ENCODE measurements around the gene AGR2.
"Not testable (repeated sequence)": the region's sequence is repeated elsewhere in the genome, so short reads cannot be mapped to it uniquely, and the experiment has no call there.

Gene AGR2

DNA sequence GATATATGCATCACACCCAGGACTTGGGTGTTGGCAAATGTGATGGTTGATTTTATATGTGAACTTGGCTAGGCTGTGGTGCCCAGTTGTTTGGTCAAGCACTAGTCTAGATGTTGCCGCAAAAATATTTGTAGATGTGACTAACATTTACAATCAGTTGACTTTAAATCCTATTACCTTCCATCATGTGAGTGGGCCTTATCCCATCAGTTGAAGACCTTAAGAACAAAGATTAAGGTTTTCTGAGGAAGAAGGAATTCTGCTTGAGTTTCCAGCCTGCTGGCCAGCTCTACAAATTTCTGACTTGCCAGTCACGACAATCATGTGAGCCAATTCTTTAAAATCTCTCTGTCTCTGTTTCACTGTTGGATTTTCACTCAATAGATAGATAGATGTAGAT is 30.9 kb downstream of the AGR2 start:
- DNase-seq (ENCODE audit: low spot score), result no peak

DNA sequence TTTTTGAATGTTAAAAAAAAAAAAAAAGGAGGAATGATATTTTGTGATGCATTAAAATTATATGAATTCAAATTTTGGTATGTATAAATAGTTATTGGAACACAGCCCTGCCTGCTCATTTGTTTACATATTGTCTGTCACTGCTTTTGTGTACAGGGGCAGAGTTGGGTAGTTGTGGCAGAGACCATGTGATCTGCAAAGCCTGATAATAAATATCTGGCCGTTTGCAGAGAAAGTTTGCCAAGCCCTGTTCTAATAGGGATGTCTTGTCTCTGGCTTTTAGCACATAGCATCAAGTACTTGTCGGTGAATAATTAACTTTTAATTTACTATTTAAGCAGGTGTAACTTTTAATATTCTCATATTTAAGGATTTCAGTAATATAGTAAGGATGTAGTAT is 31.5 kb downstream of the AGR2 start:
- DNase-seq (ENCODE audit: low spot score), result peak; percentile 56

DNA sequence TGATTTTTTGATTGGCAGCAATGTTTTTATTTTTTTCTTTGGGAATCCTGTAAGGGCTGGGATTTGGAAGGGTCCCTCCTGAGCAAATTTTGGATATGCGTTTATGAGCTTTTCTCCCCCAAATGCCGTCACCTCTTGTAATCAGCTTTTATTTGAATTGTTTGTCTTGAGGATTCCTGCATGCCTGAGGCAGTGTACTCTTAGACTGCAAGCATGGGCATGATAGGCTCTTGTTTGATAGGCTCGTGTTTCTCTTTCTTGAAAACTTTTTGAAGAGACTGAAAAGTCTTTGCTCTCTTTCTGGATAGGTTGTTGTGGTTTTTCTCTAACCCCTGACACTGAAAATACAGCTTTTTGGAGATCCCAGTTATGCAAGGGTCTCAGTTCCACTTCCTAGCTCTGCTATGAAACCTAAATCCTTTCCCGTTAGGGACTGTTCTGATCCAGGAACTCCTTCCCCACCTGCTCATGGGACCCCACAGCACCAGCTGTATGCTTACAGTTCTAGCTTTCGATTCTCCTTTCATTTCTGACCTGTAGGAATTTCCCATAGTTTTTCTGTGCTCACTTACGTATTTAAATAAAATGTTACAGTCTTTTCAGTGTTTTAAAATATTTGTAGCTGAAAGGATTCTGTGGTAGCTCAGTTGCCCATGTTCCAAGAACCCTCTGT is 34.0 kb downstream of the AGR2 start:
- no peak for DNase-seq (ENCODE audit: low spot score)

DNA sequence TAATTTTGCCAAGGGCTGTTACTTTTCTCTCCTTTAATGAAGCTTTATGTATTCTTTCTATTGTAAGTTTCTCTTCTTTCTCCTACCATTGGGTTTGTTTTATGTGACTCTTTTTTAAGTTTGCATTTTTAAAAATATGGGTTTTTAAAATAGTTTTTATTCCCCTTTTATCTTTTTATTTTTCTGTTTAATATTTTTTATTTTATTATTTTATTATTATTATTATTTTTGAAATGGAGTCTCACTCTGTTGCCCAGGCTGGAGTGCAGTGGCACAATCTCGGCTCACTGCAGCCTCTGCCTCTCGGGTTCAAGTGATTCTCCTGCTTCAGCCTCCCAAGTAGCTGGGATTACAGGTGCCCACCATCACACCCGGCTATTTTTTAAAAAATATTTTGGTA is 34.8 kb downstream of the AGR2 start:
- not testable (repeated sequence) for DNase-seq (ENCODE audit: low spot score)

DNA sequence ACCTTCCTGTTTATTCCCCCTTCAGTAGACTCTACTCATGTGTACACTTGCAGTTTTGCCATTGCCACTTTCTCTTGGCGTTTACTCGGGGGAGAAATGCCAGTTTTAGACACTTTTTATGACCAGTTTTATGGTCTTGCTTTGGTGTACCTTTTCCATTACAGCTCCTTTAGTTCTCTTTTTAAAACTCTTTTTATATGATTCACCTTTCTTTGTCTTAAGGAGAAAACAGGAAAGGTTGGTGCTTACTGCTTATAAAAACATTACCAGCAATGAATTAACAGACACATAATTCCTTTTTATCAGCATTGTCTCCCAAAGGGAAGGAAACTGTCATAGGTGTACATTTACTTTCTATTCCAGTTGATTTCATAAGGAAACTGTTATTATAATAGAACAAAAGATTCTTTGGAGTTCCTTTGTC is 39.4 kb downstream of the AGR2 start:
- no peak for DNase-seq (ENCODE audit: low spot score)

DNA sequence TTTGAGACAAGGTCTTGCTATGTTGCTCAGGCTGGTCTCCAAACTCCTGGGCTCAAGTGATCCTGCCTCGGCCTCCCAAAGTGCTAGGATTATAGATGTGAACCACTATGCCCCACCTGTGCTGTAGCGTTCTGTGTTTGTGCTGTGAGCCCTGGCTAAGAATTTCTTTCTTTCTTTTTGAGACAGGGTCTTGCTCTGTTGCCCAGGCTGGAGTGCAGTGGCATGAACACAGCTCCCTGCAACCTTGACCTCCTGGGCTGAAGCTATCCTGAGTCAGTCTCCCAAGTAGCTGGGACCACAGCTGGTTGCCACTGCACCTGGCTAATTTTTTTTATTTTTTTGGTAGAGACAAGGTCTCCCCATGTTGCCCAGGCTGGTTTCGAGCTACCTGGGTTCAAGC is 39.9 kb downstream of the AGR2 start:
- no peak for DNase-seq (ENCODE audit: low spot score)

DNA sequence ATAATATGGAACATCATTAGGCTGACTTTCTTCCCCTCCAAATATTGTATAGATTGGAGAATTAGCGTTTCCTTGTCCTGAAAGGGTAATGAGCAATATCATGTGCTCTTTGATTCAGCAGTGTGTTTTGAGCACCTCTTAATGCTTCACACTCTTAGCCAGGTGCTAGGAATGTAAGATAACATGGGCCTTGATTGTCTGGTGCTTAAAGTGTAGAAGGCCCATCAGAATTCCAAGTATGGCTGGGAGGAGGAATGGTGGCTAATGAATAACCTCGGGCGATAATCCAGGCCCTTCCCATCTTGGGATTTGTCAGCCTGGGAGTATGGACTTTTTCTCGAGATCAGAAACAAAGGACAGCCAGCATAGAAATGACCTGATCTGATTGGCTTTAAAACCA is 42.6 kb downstream of the AGR2 start:
- DNase-seq (ENCODE audit: low spot score), result no peak

DNA sequence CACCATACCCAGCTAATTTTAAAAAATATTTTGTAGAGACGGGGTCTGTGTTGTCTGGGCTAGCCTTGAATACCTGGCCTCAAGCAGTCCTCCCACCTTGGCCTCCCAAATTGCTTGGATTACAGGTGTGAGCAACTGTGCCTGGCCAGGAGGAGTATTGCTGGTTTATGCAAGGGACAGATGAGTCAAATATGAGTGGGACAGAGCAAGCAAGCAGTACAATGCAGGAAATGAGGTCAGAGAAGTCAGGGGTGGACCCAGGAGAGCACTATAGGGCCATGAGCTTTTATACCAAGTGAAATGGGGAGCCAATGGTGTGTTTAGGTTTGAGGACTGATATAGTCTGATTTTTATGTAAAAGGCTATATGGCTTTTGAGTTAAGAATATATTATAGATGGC is 45.0 kb downstream of the AGR2 start:
- no peak for DNase-seq (ENCODE audit: low spot score)

DNA sequence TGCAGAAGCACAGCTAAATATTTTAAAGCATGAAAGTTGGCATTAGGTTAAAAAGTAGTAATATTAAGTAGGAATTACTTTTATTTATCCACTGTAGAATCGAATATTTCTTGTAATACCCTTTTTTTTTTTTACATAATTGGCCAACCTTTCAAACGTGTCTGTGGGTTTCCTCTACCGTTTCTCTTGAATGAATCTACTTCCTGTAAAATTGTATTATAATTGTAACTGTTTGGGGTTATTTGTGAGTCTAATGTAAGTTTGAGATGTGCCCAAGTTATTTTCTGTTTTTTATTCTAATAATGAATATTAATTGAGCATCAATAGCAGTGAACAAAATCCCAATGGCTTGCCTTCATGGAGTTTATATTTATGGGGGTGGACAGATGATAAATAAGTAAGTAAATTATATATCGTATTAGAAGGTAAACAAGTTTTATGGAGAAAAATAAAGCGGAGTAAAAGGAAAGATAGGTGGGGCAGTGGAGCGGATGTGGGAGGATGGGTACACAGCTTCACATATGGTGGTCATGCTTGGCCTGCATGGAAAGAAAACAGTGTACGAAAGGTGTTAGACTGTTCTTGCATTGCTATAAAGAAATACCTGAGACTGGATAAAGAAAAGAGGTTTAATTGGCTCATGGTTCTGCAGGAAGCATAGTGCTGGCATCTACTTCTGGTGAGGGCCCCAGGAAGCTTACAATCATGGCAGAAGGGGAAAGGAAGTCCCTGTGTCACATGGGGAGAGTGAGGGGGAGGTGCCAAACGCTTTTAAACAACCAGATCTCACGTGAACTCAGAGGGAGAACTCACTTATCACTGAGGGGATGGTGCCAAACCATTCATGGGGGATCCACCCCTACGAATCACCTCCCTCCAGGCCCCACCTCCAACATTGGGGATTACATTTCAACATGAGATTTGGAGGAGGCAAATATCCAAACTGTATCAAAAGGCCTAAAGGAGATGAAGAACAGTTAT is 45.9 kb downstream of the AGR2 start:
- DNase-seq (ENCODE audit: low spot score), result peak; percentile 50

DNA sequence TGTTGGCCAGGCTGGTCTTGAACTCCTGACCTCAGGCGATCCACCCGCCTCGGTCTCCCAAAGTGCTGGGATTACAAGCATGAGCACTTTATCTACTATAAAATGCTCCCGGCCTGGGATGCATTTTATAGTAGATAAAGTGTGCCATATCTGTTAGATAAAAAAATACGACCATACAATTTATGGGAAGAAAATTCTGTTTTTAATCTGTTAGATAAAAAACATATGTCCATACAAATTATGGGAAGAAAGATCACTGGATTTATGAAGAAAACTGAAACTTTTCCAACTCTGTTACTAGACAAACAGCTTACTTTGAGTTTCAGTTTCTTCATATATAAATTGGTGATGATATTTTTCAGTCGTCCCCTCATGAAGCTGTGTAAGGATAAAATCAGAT is 46.8 kb downstream of the AGR2 start:
- DNase-seq (ENCODE audit: low spot score), result no peak

DNA sequence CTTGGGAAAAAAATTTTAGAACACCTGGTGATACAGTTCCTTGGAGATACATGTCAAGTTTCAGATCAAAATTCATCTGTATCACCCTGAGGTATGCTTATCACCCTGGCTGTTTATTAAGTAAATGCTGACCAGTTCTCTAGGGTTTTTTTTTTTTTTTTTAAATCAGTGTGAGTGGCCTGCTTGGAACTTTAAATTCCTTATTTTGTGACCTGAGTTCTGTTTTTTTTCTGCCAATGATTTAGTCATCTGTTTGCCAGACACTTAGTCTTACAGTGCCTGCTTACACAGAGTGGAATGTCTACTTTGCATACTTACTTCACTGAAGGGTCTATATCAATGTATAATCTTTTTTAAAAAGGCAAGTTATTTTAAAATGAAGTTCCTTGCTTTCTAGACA is 49.4 kb downstream of the AGR2 start:
- no peak for DNase-seq (ENCODE audit: low spot score)

DNA sequence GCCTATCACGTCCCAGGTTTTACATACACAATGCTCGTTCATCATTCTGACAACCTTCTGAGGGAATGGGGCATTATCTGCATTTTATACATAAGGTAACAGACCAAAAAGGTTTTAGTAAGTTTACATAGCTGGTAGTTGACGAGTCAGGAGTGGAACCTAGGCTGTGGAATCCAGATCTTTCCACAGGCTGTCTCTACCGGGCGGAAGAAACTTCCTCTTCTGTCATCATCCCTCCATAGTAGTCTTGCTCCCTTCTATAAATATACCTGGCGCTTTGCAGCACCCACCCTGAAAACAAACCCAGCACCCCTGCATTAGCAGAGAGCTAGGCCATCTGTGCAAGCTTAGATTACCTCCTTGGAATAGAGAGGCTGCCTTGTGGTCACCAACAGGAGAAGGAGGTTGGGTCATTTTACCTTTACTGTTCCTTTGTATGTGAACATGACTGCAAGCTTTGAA is 49.9 kb downstream of the AGR2 start:
- peak; percentile 21 for DNase-seq (ENCODE audit: low spot score)

DNA sequence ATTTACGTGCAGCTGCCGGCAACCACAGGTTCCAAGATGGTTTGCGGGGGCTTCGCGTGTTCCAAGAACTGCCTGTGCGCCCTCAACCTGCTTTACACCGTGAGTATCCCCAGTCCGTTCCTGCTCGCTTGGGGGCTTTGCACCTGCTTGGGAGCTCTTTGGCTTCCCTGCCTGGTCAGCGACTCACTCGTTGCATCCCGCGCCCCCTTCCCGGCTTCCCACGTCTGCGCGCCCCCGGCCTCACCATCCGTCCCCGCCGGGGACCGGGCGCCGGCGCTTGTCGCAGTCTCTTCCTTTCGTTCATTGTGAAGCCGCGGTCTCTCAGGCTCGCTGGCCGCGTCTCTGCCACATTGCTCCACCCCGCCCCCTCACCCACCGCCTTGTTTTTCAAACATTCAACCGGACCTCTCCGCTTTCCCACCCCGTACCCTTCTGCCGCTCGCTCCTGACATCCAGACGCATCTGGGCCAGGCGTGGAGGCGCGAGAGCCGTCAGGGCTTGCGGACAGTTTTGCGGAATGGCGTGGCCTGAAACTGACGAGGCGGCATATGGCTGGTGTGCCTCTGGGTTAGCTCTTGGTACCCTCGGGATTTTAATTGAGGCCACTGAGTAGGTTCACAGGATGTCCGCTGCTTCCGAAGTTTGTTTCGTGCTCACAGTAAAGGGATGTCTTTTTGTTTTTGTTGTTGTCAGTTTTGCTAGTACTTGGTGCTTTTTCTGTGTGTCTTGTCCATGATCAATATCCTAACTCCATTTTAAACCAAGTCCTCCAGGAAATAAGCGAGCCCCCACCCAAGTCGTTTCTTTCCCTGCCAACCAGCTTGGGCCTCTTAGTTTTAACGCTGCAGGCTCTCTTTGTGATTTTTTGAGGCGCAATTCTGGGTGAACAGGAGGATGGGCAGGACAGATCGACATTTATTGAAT is 50.6 kb downstream of the AGR2 start:
- DNase-seq (ENCODE audit: low spot score), result peak; percentile 32

DNA sequence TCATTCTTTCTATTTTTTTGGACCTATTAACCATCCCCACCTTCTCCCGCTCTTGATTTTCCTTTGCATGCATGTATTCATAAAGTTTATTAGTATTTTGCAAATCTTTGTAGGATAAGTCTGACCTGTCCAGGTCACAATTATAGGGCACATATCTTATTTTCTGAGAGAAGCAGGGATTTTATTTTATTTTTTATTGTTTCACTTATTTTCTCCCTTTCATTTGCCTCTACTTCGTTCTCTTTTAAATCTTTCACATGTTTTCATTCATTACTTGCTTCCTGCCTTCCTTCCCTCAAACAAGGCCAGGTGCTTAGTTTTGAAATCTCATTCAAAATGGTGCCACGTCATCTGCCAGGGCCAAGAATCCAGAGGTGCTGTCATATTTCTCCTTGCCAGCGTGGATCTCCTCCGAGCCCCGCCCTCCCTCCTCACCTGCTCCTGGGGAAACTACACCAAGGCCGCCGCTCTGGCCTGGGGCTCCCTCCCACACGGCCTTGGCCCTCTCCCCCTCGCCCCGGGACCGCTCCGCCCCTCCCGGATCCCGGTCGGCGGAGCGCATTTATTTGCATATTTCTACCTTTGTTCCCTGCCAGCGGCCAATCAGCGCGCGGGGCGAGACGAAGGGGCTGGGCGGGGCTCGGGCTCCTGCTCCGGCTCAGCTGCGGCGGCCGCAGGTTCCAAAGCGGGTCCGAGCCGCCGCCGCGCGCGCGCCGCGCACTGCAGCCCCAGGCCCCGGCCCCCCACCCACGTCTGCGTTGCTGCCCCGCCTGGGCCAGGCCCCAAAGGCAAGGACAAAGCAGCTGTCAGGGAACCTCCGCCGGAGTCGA is 51.5 kb downstream of the AGR2 start, which contains the start of gene TSPAN13:
Gene TSPAN13 (plus strand): TSS at position 654 of the 830 bp plus-strand sequence. CDS start 213 bp downstream, outside the sequence.
- DNase-seq (ENCODE audit: low spot score), result peak; percentile 78

DNA sequence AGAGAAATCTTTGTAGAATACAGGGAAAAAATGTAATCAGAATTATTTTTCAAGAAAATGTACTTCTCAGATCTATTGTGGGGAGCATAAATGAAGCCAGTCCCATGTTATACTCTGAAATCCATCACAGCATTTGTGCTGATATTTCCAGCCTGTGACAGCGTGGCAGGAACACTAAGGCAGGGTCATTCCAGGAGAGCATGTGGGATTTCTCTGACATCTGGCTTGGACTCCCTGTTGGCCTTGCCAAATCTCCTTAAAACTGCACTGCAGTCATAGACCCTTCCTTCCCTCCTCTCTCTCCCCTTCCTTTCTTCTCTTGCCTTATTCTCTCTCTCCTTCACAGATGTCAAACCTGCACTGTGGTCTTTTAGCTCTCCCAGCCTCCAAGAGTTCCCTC is 57.7 kb downstream of the AGR2 start:
- no peak for DNase-seq (ENCODE audit: low spot score)

DNA sequence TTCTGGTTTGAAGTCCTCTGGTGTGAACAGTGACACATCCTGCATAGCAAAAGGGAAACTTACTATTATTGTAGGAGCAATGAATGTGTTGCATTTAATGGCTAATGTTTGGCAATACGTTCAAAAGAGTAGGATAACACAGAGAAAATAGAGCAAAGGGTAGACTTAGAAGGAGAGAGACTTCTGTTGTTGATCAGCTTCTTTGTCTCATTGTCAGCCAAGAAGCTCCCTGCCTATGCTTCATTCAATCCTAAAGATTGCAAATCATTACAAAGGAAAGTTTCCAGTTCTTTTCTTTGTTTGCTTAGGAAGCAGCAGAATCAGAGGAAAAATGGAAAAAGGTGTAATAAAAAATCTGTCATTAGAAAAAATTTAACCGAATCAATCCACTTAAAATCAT is 59.2 kb downstream of the AGR2 start:
- no peak for DNase-seq (ENCODE audit: low spot score)

DNA sequence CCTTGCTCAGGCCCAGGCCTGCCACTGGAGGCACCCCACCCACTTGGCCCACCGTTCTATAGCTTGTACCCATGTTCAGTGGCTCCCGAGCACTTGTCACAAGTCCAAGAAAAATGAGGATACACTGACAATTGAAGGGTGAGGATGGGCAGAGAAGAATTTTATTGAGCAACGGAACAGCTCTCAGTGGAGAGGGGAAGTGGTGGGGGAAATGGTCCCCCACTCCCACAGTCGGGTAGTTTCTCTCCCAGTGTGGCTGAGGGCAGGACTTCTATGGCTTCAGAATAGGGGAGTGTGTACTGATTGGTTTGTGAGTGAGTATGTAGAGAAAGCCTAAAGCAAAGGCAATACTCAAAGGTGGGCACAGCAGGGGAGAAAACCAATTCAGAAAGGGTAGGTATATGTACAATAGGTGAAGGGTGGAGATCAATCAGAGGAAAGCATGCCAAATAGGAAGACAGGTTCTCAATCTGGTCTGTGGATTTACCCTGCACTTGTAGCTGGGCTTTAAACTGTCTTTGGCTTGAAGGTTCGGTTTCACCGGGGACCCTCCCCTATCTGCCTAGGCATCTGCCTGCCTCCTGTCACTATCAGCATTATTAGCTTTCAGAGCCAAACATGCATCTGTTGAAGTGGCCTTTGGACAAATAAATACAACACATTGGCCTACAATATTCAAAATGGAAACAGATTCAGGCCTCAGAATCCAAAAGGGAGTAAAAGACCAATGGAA is 60.1 kb downstream of the AGR2 start:
- no peak for DNase-seq (ENCODE audit: low spot score)

DNA sequence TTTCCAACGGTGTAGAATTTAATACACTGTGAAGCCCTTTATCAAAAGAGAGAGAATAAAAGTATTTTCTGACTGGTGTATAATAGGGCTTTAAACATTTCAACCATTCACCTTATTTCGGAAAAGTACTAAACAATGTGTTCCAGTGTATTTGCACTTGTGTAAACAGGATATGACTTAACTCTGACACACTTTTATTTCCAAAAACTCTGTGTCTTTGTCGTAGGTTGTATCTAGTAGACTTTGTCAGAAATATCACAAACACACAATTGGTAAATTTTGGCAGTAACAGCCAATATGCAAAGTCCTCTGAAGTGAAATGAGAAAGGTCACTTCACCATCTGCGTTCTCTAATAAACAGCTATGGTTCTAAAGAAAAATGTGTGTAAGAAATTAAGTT is 61.6 kb downstream of the AGR2 start:
- no peak for DNase-seq (ENCODE audit: low spot score)

DNA sequence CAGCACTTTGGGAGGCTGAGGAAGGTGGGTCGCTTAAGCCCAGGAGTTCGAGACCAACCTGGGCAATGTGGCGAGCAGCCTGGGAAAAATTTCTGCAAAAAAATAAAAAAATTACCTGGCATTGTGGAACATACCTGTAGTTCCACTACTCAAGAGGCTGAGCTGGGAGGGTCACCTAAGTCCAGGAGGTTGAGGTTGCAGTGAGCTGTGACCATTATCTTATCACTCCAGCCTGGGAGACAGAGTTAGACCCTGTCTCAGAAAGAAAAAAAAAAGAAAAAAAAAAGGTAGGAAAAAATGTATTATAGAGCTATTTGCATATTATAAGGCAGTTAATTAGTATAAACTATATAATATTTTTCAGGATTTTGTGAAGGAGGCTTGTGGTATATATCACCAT is 62.3 kb downstream of the AGR2 start:
- DNase-seq (ENCODE audit: low spot score), result no peak

Data from hematopoietic multipotent progenitor cell treated with erythropoietin and hydrocortisone succinate and interleukin-3 and kit ligand, for 15 days (in vitro differentiated cells).